Eye (tissue), 1 donor: ENCODE results near the gene CARMIL1.
"Not testable (repeated sequence)": the region's sequence is repeated elsewhere in the genome, so short reads cannot be mapped to it uniquely, and the experiment has no call there.

Source experiments
- DNase-seq: peaks from one replicate; pipeline ENCODE4 v3.0.0-alpha.2; 2015

The CARMIL1 gene

DNA sequence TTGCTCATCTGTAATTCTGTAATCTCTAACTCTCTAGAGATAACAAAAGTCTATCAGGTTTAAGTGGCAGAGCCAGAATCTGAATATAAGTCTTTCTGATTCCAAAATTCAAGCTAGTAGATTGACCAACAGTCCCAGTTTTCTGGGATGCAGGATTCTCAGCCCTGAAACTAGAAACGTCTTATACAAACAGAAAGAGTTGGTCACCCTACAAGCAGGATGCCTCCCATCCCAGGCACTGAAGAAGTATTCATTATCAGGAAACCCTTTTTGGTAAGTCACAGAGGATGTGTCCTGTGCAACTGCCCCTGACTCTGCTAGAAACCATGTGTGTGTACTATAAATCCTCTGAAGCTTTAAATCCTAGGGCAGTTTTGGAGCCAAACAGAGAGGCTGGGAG lies 135.0 kb downstream of the CARMIL1 start:
- DNase-seq = no peak

DNA sequence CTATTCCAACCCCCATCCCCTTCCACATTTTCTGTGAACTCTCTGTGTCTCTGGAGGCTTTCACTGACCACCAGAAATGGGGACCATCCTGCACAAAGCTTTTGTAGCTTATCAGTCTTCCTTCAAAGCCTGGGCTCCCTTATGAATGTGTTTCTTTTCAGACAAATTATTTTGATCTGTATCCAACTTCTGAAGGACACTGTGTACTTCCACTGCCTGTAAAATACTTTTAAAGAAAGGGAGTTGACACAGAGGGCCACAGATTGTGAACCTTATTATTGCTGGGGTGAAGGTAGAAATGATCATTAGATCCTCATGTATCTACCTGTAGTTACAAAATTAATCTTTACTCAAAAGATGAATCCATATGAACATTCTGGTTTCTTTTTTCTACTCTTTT lies 135.6 kb downstream of the CARMIL1 start:
- DNase-seq = no peak

DNA sequence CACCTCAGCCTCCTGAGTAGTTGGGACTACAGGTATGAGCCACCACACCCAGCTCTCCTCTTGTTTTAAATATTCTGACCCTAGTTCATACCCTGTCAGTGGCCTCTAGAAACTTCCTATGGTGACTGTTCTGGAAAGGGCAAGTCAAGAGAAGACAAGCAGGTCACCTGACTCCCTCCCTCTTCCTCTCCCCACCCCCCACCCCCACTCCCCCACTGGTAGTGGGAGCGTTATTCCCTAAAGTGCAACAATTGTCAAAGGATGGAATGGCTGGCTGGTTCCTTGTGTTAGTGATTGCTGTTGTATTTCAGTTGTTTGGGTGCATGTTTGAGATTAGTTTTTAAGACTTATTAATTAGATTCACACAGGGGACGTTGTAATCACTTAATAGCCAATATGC lies 136.1 kb downstream of the CARMIL1 start:
- DNase-seq = no peak

DNA sequence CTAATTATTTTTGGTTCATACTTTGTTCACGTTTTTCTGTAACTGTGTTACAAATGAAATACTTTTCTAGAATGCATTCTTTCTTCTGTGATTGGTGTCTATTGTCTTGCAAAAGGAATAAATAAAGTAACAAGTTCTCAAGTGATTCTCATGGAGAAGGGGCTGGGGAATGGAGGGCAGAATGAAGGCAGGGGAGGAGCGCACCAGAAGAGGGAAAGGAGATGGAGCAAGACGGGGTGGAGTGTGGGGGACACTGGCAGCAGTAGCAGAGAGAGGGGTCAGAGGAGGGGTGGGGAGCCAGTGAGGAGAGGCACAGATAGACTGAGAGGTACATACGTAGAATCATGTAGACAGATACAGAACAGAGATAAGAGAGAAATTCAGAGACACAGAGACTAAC lies 136.5 kb downstream of the CARMIL1 start:
- no peak for DNase-seq

DNA sequence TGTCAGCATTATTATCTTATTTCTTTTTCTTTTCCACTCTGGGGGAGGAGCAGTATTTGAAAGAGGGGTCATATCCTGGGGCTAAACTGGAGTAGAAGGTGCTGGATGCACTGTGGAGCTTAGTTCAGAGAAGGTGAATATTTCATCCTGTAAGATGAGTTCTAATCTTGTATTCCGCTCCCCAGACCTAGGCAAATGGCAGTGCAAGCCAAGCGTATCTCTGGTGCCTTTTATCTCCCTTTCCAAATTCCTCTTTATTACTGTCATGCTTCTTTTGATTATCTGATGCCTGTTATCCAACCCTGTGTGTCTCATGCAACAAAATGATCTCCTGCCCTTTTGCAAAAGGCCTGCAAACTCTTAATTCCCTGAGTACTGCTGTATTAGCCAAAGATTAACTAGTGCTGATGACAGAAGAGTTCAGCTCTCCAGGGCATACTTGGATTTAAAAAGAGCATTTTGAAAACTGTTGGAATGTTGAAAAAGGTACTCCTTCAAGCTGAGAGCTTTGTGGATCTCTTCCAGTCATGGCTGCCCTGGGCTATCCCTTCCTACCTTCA lies 138.0 kb downstream of the CARMIL1 start:
- no peak for DNase-seq

DNA sequence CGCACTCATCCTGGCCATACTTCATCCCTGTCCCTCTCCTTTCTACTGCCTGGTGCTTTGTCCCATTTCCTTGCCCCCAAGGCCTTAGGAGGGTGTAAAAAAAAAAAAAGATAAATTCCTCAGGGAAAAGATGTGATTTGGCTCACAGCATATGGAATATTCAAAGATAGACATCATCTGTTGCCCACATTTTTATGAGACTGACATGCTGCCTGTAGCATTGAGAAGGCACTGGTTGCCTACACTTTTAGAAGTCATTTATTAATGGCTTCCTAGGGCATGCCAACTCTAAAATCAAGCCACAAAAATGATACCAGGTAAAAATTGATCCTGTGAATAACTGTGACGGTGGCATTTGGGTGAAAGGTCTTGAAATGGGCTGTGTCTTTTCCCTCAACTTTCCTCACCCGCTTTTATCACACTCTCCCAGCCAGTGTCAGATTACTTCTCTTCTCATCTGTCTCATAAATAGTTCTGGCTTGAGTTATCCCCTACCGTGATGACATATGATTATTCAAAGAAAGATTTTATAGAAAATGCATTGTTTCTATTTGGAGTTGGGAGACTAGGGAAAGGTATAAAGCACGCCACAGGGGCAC lies 139.4 kb downstream of the CARMIL1 start:
- no peak for DNase-seq

DNA sequence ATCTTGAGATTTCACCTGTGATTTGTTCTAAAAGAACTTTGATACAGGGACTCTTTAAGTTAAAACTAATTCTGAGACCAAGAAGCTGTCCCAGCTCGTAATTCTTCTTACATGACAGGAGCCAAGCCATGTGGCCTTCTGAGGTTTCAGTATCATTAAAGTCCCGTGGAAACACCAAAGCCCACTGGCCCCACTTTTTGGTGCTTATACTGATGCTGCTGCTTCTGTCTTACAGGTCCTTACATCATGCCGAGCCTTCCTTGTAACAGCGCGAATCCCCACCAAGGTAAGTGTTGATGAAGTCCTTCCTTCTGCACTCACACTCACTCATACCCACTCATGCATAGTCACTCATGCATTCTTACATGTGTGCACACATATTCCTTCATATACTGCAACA lies 140.7 kb downstream of the CARMIL1 start:
- no peak for DNase-seq

DNA sequence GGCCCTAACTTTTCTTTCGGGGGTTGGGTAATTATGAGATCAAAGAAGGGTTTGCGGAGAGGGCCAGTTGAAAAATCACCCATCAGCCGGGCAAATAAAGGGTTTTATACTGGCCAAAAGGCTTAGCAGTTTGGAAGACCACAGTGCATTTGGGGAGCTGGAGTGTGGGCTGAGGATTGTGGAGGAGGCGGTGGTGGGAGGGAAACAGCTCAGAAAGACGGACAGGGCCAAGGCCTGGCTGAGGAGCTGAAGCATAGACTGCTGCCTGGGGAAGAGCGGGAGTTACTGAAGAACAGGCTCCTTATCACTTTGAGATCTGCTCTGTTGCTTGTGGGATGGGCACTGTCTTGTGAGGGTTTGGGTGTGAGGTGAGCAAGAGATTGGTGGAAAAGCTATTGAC lies 144.2 kb downstream of the CARMIL1 start:
- no peak for DNase-seq

DNA sequence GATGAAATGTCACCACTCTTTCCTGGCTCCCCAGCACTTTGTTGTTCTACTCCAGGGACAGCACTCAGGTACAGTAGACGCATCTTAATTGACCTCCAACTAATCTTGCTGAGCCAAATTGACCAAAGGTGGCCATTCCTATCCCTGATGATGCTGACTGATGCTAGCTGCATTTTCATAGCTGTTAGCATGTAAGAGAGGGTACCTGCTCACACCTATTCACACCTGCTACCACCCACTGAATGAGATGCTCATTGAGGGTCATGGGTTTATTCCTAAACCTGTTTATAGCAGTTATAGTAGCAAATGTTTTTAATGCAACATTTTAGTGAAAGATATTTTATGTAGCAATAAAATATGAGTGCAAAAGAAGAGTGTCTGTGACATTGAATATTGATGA lies 145.1 kb downstream of the CARMIL1 start:
- no peak for DNase-seq

DNA sequence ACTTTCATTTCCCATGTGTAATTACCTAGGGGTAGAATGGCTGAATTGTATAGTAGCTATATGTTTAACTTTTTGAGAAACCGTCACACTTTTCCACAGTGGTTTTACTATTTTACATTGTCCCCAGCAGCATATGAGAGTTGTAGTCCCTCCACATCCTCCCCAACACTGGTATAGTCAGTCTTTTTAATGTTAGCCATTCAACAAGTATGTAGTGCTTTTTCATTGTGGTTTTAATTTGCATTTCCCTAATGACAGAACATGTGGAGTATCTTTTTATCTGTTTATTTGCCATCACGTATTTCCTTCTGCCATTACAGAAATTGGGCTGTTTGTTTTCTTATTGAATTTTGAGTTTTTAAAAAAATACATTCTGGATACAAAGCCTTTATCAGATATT lies 148.4 kb downstream of the CARMIL1 start:
- DNase-seq = no peak

DNA sequence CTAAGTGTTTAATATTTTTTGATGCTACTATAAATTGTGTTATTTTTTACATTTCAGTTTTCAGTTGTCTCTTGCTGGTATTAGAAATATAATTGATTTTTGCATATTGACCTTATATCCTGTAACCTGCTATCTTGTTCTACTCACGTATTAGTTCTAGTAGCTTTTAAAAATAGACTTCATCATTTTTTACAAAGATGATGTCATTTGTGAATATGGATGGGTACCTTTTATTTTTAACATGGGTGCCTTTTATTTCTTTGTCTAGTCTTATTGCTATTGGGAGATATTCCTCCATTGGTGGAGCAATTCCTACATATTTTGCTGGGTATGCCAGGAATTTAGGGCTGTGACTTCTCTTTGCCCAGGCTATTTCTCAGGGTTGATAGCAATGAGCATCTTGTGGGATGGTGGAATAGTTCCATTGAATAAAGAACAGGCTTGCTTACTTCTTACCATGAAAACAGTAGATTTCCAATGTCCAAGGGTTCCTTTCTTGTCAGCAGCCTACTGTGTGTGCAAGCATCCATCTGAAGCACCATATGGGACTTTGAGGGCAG lies 149.7 kb downstream of the CARMIL1 start:
- DNase-seq = no peak

DNA sequence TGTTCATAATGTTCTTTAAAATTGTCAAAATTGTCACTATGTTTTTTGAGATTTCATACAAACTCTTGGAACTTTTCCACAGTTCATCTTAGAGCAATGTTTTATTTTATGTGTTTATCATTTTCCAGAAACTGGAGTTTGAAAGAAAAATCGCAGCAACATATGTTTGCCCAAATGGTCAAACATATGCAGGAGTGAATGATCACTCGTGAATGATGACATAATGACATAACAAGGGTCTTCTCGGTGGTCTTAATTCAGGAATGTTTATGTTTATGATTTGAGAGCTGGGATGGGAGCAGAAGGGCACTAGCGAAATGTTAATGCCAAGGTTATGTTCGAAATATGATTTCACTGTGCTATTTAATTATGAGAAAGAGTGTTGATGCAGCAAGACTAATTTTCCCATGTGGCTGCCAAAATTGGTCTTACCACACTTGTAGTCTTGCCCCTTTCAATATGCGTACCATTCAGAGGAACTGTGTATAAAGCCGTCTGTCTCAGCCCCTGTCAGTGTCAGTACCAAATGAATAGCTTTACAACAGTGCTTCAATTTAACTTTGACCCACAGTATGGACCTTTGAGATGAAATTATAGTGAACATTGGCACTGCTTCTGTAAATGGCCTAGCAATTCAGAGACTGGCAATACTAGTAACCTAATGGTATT lies 152.3 kb downstream of the CARMIL1 start:
- DNase-seq = no peak

DNA sequence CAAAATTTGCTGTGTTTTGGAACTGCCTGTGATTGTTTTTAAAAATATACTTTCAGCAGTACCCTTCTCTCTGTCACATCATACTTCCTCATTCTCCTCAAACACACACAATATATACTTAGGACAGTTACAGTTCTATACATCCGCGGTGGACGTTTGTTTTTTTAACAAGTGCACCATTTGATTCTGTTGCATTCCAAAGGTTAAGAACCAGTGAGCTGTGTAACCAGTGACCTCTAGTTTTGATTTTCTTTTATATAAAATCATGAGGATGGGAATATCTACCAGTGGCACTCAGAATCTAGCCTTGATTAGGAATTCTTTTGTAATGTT lies 152.8 kb downstream of the CARMIL1 start:
- DNase-seq = no peak

DNA sequence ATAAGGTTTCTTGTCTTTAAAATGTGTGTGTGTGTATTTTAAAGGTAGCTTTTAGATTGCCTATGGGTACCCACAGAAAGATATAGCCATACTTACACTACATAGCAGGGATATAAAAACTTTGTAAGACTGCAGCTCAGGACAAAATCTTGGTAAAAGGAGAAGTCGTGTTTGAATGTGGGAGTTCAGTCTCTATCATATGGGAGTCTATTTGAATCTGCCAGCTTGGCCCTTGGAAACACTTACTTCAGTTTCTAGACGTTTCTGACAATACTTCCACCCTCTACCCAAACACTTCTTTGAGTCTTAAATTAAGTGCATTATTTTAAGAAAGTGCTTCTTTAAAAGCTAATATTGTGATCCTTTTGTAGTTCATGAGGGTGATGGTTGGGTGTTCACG lies 155.7 kb downstream of the CARMIL1 start:
- DNase-seq = no peak

DNA sequence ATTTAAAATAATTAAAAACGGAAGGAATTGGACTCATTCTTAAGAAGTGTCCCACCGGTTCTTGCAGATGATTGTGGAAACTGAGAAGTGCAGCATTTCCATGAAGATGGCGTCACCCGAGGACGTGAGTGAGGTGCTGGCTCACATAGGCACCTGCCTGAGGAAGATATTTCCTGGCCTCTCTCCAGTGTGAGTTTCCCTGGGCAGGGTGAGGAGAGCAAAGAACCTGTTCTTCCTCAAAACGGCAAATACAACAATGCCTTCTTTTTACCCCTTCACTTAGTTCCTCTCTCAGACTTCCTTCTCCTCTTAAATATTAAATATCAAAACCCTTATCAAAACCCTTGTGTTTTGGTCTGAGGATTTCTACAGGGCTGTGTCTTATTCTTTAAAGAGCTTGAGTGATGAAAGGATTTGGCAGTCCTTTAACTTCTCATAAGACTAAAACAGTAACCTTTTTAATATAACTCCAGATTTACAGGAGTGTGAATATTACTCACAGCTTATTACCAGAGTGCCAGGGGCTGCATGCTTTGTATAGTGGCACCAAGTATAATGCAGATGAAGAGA lies 156.3 kb downstream of the CARMIL1 start:
- DNase-seq = no peak

DNA sequence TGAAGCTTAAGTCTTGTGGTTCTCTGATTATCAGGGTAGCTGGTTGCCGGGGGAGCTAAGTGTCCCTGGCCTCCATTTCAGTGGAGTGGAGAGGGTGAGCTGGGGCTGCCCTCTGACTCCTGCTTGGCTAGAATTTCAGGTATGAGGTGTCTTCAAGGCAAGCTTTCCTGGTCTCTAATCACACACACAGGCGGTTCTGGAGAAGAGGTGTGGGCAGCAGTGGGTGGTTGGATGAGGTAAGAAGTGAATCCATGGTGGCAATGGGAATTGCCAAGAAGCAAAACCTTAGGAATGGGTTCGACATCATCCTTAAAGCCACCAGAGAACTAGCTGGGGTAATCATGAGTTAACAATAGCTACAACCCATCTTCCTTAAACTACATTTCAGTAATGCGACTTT lies 157.6 kb downstream of the CARMIL1 start:
- no peak for DNase-seq

DNA sequence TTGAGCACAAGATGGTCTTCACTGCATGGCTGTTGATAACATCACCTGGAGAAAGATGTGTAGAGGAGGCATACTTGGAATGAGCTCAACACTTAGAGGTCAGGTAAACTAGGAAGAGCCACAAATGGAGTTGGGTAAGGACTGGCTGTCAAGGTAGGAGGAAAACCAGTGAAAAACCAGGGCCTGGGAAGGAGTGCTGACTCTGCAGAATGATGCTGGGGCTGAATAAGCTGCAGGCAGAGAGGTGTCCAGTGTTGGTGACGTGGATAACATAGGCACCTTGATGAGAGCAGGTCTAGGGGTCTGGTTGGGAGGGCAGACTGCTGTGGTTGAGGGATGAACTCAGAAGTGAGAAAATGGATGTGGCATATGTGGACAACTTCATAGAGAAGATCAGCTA lies 160.2 kb downstream of the CARMIL1 start:
- DNase-seq = no peak

DNA sequence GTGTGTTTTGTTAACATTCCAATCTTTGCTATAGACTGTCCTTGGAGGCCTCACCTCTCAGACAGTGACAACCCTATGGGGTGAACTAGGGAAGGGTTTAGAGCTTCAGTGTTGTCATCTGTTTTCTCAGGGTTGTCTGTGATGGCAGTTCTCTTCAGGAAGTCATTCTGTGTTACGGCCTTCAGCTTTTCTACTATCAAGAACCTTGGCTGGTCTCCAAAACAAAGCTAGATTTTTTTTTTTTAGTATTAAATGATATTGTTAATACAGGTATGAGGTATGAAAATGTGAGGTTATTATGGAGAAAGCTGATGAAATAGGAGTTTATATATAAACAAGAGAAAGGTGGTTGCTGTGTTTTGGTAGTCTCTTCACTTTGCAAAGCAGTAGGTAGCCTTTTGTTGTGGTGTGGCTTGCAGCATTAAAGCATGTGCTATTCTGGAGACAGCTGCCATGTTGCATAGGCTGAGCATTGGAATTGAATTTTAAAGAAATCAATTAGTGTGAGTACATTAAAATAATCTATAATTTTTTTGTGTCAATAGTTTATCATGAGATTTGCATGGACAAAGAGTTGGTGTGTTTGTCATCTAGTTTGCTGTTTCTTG lies 162.6 kb downstream of the CARMIL1 start:
- DNase-seq = no peak

DNA sequence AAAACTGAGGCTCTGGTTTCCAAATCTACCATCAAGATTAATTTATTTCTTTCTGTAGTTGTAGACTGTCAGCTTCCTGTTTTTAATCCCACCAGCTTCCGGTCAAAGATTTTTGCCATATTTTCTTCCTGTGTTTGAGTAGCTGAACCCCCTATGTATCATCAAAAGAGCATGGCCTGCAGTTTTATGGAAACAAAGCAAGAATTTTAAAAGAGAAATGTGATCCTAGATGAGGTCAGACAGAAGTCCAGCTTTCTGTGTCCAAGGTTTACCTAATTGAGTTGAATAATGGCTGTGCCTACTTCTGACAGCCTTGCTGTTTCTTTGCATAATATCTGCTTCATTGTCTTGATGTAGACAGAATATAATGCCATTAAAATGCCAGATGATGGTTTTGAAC lies 163.7 kb downstream of the CARMIL1 start:
- no peak for DNase-seq

DNA sequence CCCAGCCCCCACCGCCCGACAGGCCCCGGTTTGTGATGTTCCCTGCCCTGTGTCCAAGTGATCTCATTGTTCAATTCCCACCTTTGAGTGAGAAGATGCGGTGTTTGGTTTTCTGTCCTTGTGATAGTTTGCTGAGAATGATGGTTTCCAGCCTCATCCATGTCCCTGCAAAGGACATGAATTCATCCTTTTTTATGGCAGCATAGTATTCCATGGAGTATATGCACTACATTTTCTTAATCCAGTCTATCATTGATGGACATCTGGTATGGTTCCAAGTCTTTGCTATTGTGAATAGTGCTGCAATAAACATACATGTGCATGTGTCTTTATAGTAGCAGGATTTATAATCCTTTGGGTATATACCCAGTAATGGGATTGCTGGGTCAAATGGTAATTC lies 165.3 kb downstream of the CARMIL1 start:
- not testable (repeated sequence) for DNase-seq

DNA sequence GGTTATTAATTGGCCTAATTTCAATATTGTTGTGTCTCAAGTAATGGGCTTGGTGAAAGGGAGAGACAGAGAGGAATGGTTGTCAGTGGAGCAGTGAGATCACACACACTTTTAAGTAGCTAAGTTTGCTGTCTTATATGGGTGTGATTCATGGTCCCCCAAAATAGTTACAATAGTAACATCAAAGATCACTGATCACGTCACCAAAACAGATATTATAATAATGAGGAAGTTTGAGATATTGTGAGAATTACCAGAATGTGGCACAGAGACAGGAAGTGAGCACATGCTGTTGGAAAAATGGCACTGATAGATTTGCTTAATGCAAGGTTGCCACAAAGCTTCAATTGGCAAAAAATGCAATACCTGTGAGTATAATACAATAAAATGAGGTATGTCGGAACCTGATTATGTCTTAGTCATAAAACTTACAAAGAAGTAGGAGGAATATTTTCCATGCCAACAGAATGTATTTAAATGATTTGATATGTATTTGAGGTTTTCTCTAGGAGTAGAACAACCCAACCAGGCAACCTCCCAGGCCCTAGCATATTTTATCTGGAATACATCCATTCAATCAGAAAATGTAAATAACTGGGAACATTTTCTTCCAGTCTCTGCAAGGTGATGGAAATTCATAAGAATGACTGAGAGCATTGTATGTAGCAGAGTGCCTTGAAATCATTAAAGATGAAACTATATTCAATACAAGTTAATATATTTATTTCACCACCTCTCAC lies 167.8 kb downstream of the CARMIL1 start:
- no peak for DNase-seq

DNA sequence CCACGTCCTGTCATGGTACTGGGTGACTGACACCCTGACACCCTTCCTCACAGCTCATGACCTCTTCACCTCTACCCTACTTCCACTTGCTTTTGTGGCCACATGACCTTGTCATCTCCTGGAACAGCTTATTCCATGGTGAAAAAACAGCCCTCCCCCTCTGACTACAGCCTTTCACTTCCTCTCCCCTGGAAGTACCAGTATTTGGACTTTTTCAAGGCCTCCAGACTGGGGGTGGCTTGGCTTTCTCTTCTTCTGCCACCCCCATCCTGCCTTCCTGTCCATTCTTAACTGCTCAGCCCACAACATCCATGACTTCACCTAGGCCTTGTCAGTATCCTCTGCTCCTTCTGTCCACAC lies 168.4 kb downstream of the CARMIL1 start:
- DNase-seq = no peak

DNA sequence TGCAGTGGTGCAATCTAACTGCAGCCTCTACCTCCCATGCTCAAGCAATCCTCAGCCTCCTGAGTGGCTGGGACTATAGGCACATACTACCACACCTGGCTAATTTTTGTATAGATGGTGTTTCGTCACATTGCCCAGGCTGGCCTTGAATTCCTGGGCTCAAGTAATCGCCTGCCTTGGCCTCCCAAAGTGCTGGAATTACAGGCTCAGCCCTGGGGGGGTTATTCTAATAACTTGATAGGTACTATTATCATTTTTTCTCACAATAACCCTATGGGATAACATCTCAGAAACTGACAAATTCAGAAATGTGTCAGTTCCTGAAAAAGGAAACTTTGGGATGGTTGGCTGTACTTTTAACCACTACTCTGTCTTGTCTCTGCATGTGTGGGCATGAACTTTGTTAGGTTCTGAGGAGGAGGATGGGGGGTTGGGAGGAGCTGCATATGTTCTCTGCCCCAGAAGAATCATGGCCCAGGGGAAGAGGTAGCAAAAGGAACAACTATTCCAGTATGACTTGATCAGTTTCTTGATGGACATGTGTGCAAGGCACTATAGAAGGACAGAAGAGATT lies 169.9 kb downstream of the CARMIL1 start:
- DNase-seq = peak; percentile 7
